Esophagus muscularis mucosa (tissue), 4 donors: ENCODE measurements around the gene NEK9.
A peak's percentile ranks its signal among the peaks of the same experiment; 100 is the strongest.

Experiments used
- CTCF ChIP-seq, 3 experiments: fragments of 200-600 bp in 2 of 3; fragments of 450-650 bp in 1 of 3; sonication (generic) in 2 of 3; IDR thresholded peaks; one replicate each; pipeline ENCODE4 v1.5.1; 2017 to 2019; ENCODE audit warnings: antibody characterized with exemption in 3 of 3, mild to moderate bottlenecking in 2 of 3, moderate library complexity in 1 of 3
- EP300 ChIP-seq: sonication (generic); formaldehyde crosslinking; IDR thresholded peaks from one replicate; pipeline ENCODE4 v1.6.1; 2017; ENCODE audit warnings: antibody characterized with exemption
- POLR2A ChIP-seq: fragments of 450-650 bp; IDR thresholded peaks from one replicate; pipeline ENCODE4 v1.6.1; 2017; ENCODE audit warnings: antibody characterized with exemption, moderate library complexity, mild to moderate bottlenecking, low read depth

DNA sequence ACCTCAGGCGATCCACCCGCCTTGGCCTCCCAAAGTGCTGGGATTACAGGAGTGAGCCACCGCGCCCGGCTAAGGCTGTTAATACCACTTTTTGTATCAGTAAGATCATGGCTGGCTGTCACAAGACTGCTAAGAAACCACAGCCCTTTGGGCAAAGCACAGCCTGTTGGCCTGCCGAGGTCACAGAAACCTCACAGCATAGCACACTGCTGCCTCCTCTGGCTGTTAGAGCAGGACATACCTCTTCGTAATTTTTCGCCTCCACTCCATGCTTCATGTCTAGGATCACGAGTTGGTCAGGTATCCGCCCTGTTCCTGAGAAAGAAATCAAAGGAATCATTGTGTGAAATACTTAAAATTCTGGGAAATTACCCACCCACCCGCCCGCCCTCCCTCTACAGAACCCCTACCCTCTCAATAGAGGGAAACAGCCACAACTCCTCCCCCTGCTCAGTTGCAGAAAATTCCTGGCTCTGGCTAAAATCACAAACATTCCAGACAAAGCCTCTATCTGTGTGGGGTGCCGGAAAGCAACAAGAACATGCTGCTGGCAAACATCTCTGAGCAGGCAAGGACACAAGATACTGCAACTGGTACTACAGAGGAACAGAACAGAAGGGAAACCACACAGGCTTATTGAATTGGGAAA is 20.7 kb upstream of the NEK9 start:
- TF ChIP-seq CTCF (IDR thresholded peaks at IDR 0.05) (peak in 2 of 3 experiments; percentile 13 to 54), POLR2A (no peak), EP300 (peak; percentile 25)
